IMR-90 (cell line): Measurements from ENCODE around the gene PDCL3. TPM values are rescaled to one million over a fixed set of nuclear protein-coding genes. Genes with fewer than 3 reads are reported as not detected.

ENCODE experiments used
- microRNA-seq, 2 experiments: library from miRNA; stranded (forward) in 1 of 2; unstranded in 1 of 2; fragments of 10-50 nt in 1 of 2; fragments of <30 nt in 1 of 2; gene quantifications in 1 of 2; microRNA quantifications in 1 of 2; one replicate each; pipeline versions ENCODE3 to v1.1.0; 2013 to 2020; ENCODE audit not compliant: insufficient read depth in 1 of 2, insufficient read length in 1 of 2, unreplicated experiment in 1 of 2
- polyA plus RNA-seq, 3 experiments: library from polyadenylated mRNA; depleted of rRNA; stranded (reverse); fragments of >200 nt; gene quantifications; 2 replicates each; pipeline ENCODE4 v1.2.3, GENCODE V29; 2012; ENCODE audit warnings: low replicate concordance in 1 of 3
- small RNA-seq, 5 experiments: library from RNA; depleted of rRNA; stranded (forward); fragments of <200 nt; gene quantifications; one replicate each; pipeline ENCODE3, GENCODE V24; 2012
- total RNA-seq: library from RNA; depleted of rRNA; stranded (reverse); fragments of >200 nt; gene quantifications from 2 replicates; pipeline ENCODE4 v1.2.3, GENCODE V29; 2012; rRNA removed

Gene PDCL3
- total and polyA plus RNA-seq, 2 of the 4 experiments (the other 2 are of a cell fraction): 9.5 to 26.4 TPM

Small RNAs within 50 kb of the gene (microRNA-seq; reads per million reads assigned to microRNA genes)
- not detected for gene HMGN2P22 (ENCODE audit: insufficient read depth, insufficient read length)

Small RNAs within 50 kb of the gene (small RNA-seq; reads per million reads assigned to genes)
- 0 reads per million in 5 experiments for gene HMGN2P22

Other genes with a start within 250 kb of the PDCL3 start
- 0.54 and 0.83 TPM in 2 replicates for gene LONRF2, start 240.5 kb upstream of the PDCL3 start, total RNA-seq
- gene LONRF2, start 240.5 kb upstream of the PDCL3 start, polyA plus RNA-seq (2012; rRNA removed): 0.19 TPM in 2 replicates
- gene CHST10, start 145.3 kb upstream of the PDCL3 start, total RNA-seq: 8.3 and 8.6 TPM in 2 replicates
- 6.4 and 6.9 TPM in 2 replicates for gene CHST10, start 145.3 kb upstream of the PDCL3 start, polyA plus RNA-seq (2012; rRNA removed)
- not detected in 2 replicates for gene NMS, start 92.5 kb upstream of the PDCL3 start, total RNA-seq
- gene NMS, start 92.5 kb upstream of the PDCL3 start, polyA plus RNA-seq (2012; rRNA removed): not detected in 2 replicates